Measurements from ENCODE around the gene STPG2.
"Not testable (repeated sequence)": the region's sequence is repeated elsewhere in the genome, so short reads cannot be mapped to it uniquely, and the experiment has no call there.

Gene STPG2

GRCh38 chr4:97560009-97560408, 583.3 kb downstream of the STPG2 start:
- Mint-ChIP-seq H3K4me3 (no peak overlapping the region), H3K27ac (no peak overlapping the region), H3K36me3 (ENCODE audit: low read depth) (no peaks in the 10 kb centered on the region), H3K4me1 (no peaks in the 10 kb centered on the region), H3K27me3 (ENCODE audit: low read depth, poor library complexity) (no peaks in the 10 kb centered on the region), H3K9me3 (peaks cover 25% of the 10 kb centered on the region)
- TF ChIP-seq CTCF (IDR thresholded peaks at IDR 0.05) = no peak
- DNase-seq = no peak

- no peak for TF ChIP-seq CTCF (IDR thresholded peaks at IDR 0.05)
- no peak for DNase-seq
- no peaks in the 10 kb centered on the region for H3K27me3 Mint-ChIP-seq (ENCODE audit: low read depth, poor library complexity)
- H3K9me3 Mint-ChIP-seq = peaks cover 14% of the 10 kb centered on the region
- H3K36me3 Mint-ChIP-seq (ENCODE audit: low read depth) = no peaks in the 10 kb centered on the region
- no peak overlapping the region for H3K27ac Mint-ChIP-seq
- H3K4me3 Mint-ChIP-seq = no peak overlapping the region
- no peaks in the 10 kb centered on the region for H3K4me1 Mint-ChIP-seq
These were observed 585.0 kb downstream of the STPG2 start for GRCh38 chr4:97558204-97558778.

- H3K27me3 Mint-ChIP-seq (ENCODE audit: low read depth, poor library complexity); H3K27ac Mint-ChIP-seq; H3K4me3 Mint-ChIP-seq; DNase-seq; H3K4me1 Mint-ChIP-seq; H3K9me3 Mint-ChIP-seq; H3K36me3 Mint-ChIP-seq (ENCODE audit: low read depth): not testable (repeated sequence)
These were observed 592.6 kb downstream of the STPG2 start for GRCh38 chr4:97550637-97551036.

GRCh38 chr4:97548943-97549583, 594.2 kb downstream of the STPG2 start:
- DNase-seq = no peak
- no peak overlapping the region for H3K4me3 Mint-ChIP-seq
- no peak overlapping the region for H3K27ac Mint-ChIP-seq
- no peaks in the 10 kb centered on the region for H3K4me1 Mint-ChIP-seq
- H3K9me3 Mint-ChIP-seq = peaks cover 4% of the 10 kb centered on the region
- H3K27me3 Mint-ChIP-seq (ENCODE audit: low read depth, poor library complexity) = peaks cover 3% of the 10 kb centered on the region
- no peaks in the 10 kb centered on the region for H3K36me3 Mint-ChIP-seq (ENCODE audit: low read depth)
- TF ChIP-seq CTCF (IDR thresholded peaks at IDR 0.05) = no peak

GRCh38 chr4:97548186-97548585, 595.1 kb downstream of the STPG2 start:
- no peak overlapping the region for H3K27ac Mint-ChIP-seq

GRCh38 chr4:97531351-97531750, 611.9 kb downstream of the STPG2 start:
- no peak for TF ChIP-seq CTCF (IDR thresholded peaks at IDR 0.05)

More at GRCh38 chr4:97548186-97548585, 595.1 kb downstream of the STPG2 start:
- Mint-ChIP-seq H3K4me3 (no peak overlapping the region), H3K36me3 (ENCODE audit: low read depth) (no peaks in the 10 kb centered on the region), H3K4me1 (no peaks in the 10 kb centered on the region), H3K9me3 (peaks cover 4% of the 10 kb centered on the region), H3K27me3 (ENCODE audit: low read depth, poor library complexity) (peaks cover 3% of the 10 kb centered on the region)
- no peak for DNase-seq
- TF ChIP-seq CTCF (IDR thresholded peaks at IDR 0.05) = no peak

More at GRCh38 chr4:97531351-97531750, 611.9 kb downstream of the STPG2 start:
- Mint-ChIP-seq H3K27ac (no peak overlapping the region), H3K36me3 (ENCODE audit: low read depth) (no peaks in the 10 kb centered on the region), H3K9me3 (peaks cover 6% of the 10 kb centered on the region), H3K4me3 (no peak overlapping the region), H3K27me3 (ENCODE audit: low read depth, poor library complexity) (no peaks in the 10 kb centered on the region), H3K4me1 (no peaks in the 10 kb centered on the region)
- DNase-seq = no peak
